ENCODE measurements around the gene TP53RK. TPM values are rescaled to one million over a fixed set of nuclear protein-coding genes. Genes with fewer than 3 reads are reported as not detected.

The TP53RK gene
- total RNA-seq (22.9 TPM), polyA plus RNA-seq (13.1 TPM)
- long read RNA-seq, donor 1, partial matches to known transcripts: 0 of 2 reads
- long read RNA-seq, donor 1, other reads (novel, unspliced or antisense): 0 of 2 reads
- long read RNA-seq, donor 2, transcript TP53RK-202 (2 exons, 3,515 nt): major isoform, 15 of 16 reads
- long read RNA-seq, donor 2, partial matches to known transcripts: 0 of 16 reads
- long read RNA-seq, donor 2, other reads (novel, unspliced or antisense): 0 of 16 reads
- long read RNA-seq, donor 3, transcript TP53RK-202 (2 exons, 3,515 nt): major isoform, 21 of 23 reads
- long read RNA-seq, donor 3, partial matches to known transcripts: 0 of 23 reads
- long read RNA-seq, donor 3, other reads (novel, unspliced or antisense): 0 of 23 reads
- long read RNA-seq, donor 4, transcript TP53RK-202 (2 exons, 3,515 nt): major isoform, 10 of 10 reads
- long read RNA-seq, donor 4, partial matches to known transcripts: 0 of 10 reads
- long read RNA-seq, donor 4, other reads (novel, unspliced or antisense): 0 of 10 reads
- long read RNA-seq, donor 5, transcript TP53RK-202 (2 exons, 3,515 nt): major isoform, 24 of 24 reads
- long read RNA-seq, donor 5, partial matches to known transcripts: 0 of 24 reads
- long read RNA-seq, donor 5, other reads (novel, unspliced or antisense): 0 of 24 reads
- long read RNA-seq, donor 6, transcript TP53RK-202 (2 exons, 3,515 nt): major isoform, 15 of 16 reads
- long read RNA-seq, donor 6, partial matches to known transcripts: 0 of 16 reads
- long read RNA-seq, donor 6, other reads (novel, unspliced or antisense): 0 of 16 reads
- long read RNA-seq, donor 7, transcript TP53RK-202 (2 exons, 3,515 nt): major isoform, 17 of 18 reads
- long read RNA-seq, donor 7, partial matches to known transcripts: 0 of 18 reads
- long read RNA-seq, donor 7, other reads (novel, unspliced or antisense): 0 of 18 reads
- long read RNA-seq, donor 8, partial matches to known transcripts: 0 of 5 reads
- long read RNA-seq, donor 8, other reads (novel, unspliced or antisense): 0 of 5 reads
- long read RNA-seq, donor 9, transcript TP53RK-202 (2 exons, 3,515 nt): major isoform, 14 of 14 reads
- long read RNA-seq, donor 9, partial matches to known transcripts: 0 of 14 reads
- long read RNA-seq, donor 9, other reads (novel, unspliced or antisense): 0 of 14 reads
- long read RNA-seq, donor 10, transcript TP53RK-202 (2 exons, 3,515 nt): major isoform, 17 of 18 reads
- long read RNA-seq, donor 10, partial matches to known transcripts: 0 of 18 reads
- long read RNA-seq, donor 10, other reads (novel, unspliced or antisense): 0 of 18 reads

DNA sequence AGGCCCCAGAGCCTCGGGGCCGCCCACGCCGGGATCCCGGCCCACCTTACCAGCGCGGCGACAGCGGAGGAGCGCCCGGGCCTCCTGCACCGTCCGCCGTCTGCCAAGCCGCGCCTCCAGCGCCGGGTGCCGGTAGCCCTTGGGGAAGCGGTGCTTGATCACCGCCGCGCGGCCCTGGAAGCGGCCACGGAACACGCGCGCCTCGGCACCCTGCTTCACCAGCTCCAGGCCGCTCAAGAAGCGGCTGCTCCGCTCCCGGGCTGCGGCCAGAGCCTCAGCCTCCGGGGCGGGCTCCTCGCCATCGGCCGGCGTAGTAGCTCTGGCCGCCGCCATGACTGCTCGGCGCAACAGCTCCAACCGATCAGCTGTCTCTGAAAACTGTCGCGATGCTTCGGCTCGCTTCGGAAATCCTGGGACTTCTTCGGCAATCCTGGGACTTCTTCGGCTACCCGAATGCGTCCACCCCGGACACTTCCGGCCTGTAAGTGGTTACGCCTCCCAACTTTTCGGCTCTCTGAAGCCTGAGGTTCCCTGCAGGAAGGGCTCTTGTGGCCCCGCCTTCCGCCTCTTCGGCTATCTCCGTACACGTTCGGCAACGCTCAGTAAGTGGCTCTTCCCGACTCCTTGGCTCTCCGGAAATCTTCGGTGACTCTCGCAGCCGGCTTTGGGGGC lies at the start of gene TP53RK:
Gene TP53RK (minus strand): TSS at position 363 of the 672 bp plus-strand sequence. CDS start 30 bp downstream, at position 333.
- Histone ChIP-seq H3K9me3 (ENCODE audit: control insufficient read depth in 2 of 2, insufficient read depth in 1 of 2, low read length in 1 of 2) (no peaks in the 10 kb centered on the region), H3K27ac (ENCODE audit: low read depth in 1 of 2, low read length in 1 of 2) (peak within 1 kb of the TSS; percentile 73 to 81), H3K4me1 (ENCODE audit: control insufficient read depth in 2 of 2, insufficient read depth in 2 of 2, low read length in 2 of 2) (peaks cover 18 to 29% of the 10 kb centered on the region in 2 donors), H3K4me3 (ENCODE audit: low read length in 2 of 2) (peak within 1 kb of the TSS; percentile 68 to 83), H3K27me3 (ENCODE audit: control insufficient read depth in 2 of 2, insufficient read depth in 1 of 2, low read length in 1 of 2) (no peaks in the 10 kb centered on the region), H3K36me3 (ENCODE audit: control insufficient read depth in 2 of 2, insufficient read depth in 2 of 2, low read length in 1 of 2) (peaks cover 0 to 22% of the 10 kb centered on the region in 2 donors)
- under 1% methylated on average over 71 of the region's 71 CpGs for WGBS
- DNase-seq (ENCODE audit: low read depth in 6 of 9, low spot score in 9 of 9): peak; percentile 97 to 100 (median 98)

DNA sequence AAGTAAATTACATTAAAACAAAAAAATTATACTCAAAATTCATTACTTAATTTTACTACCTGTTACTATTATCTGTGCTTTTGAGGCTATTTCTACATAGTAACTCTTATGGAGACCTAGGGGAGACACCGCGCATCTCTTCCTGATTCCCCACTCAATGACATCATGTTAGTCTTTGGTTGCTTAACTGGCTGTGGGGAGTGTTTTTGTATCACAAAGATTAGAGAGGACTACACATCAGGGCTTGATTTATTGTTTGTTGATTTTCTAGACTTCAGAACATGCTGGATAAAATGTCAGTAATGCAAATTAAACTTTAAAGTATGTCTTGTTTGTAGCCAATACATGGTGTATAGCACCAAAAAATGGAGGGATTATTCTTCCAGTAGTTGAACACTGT lies 46.2 kb upstream of the TP53RK start:
- Histone ChIP-seq H3K36me3 (ENCODE audit: control insufficient read depth in 2 of 2, insufficient read depth in 2 of 2, low read length in 1 of 2) (no peaks in the 10 kb centered on the region), H3K27me3 (ENCODE audit: control insufficient read depth in 2 of 2, insufficient read depth in 1 of 2, low read length in 1 of 2) (no peaks in the 10 kb centered on the region), H3K4me1 (ENCODE audit: control insufficient read depth in 2 of 2, insufficient read depth in 2 of 2, low read length in 2 of 2) (no peaks in the 10 kb centered on the region), H3K9me3 (ENCODE audit: control insufficient read depth in 2 of 2, insufficient read depth in 1 of 2, low read length in 1 of 2) (no peaks in the 10 kb centered on the region), H3K4me3 (ENCODE audit: low read length in 2 of 2) (no peak overlapping the region), H3K27ac (ENCODE audit: low read depth in 1 of 2, low read length in 1 of 2) (no peak overlapping the region)
- WGBS: 100% methylated on average over 2 of the region's 2 CpGs
- no peak for DNase-seq (ENCODE audit: low read depth in 6 of 9, low spot score in 9 of 9)

DNA sequence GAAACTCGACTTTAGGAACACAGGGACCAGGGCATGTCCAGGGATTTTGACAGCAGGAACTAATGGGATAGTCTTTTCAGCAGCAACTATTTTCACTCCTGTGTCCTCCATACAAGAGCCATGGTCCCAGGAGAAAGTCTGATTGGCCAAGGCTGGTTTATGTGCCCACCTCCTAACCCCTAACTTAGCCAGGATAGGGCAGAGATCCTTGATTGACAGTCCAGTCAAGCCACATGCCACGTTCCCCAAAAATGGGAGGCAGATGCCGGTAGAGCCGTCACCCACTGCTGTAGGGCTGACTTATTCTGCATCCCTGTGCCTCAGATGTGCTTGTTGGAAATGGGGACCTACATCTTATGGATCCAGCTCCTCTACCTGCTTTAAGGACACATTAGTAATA lies 42.5 kb upstream of the TP53RK start:
- Histone ChIP-seq H3K4me1 (ENCODE audit: control insufficient read depth in 2 of 2, insufficient read depth in 2 of 2, low read length in 2 of 2) (no peaks in the 10 kb centered on the region), H3K36me3 (ENCODE audit: control insufficient read depth in 2 of 2, insufficient read depth in 2 of 2, low read length in 1 of 2) (no peaks in the 10 kb centered on the region), H3K9me3 (ENCODE audit: control insufficient read depth in 2 of 2, insufficient read depth in 1 of 2, low read length in 1 of 2) (no peaks in the 10 kb centered on the region), H3K27me3 (ENCODE audit: control insufficient read depth in 2 of 2, insufficient read depth in 1 of 2, low read length in 1 of 2) (no peaks in the 10 kb centered on the region), H3K4me3 (ENCODE audit: low read length in 2 of 2) (no peak overlapping the region), H3K27ac (ENCODE audit: low read depth in 1 of 2, low read length in 1 of 2) (no peak overlapping the region)
- no peak for DNase-seq (ENCODE audit: low read depth in 6 of 9, low spot score in 9 of 9)
- WGBS: 92% methylated on average over 4 of the region's 4 CpGs

GRCh38 chr20:46725186-46726165 lies 36.2 kb upstream of the TP53RK start:
- Histone ChIP-seq H3K4me1 (ENCODE audit: control insufficient read depth in 2 of 2, insufficient read depth in 2 of 2, low read length in 2 of 2) (no peaks in the 10 kb centered on the region), H3K27me3 (ENCODE audit: control insufficient read depth in 2 of 2, insufficient read depth in 1 of 2, low read length in 1 of 2) (no peaks in the 10 kb centered on the region), H3K27ac (ENCODE audit: low read depth in 1 of 2, low read length in 1 of 2) (no peak overlapping the region), H3K9me3 (ENCODE audit: control insufficient read depth in 2 of 2, insufficient read depth in 1 of 2, low read length in 1 of 2) (no peaks in the 10 kb centered on the region), H3K36me3 (ENCODE audit: control insufficient read depth in 2 of 2, insufficient read depth in 2 of 2, low read length in 1 of 2) (no peaks in the 10 kb centered on the region), H3K4me3 (ENCODE audit: low read length in 2 of 2) (no peak overlapping the region)
- DNase-seq (ENCODE audit: low read depth in 6 of 9, low spot score in 9 of 9): no peak
- 97% methylated on average over 27 of the region's 27 CpGs for WGBS

GRCh38 chr20:46724343-46724959 lies 35.2 kb upstream of the TP53RK start:
- no peak for DNase-seq (ENCODE audit: low read depth in 6 of 9, low spot score in 9 of 9)
- WGBS: 57% methylated on average over 1 of the region's 1 CpG

GRCh38 chr20:46723039-46723438 lies 33.8 kb upstream of the TP53RK start:
- Histone ChIP-seq H3K4me1 (ENCODE audit: control insufficient read depth in 2 of 2, insufficient read depth in 2 of 2, low read length in 2 of 2) (no peaks in the 10 kb centered on the region), H3K27me3 (ENCODE audit: control insufficient read depth in 2 of 2, insufficient read depth in 1 of 2, low read length in 1 of 2) (no peaks in the 10 kb centered on the region), H3K36me3 (ENCODE audit: control insufficient read depth in 2 of 2, insufficient read depth in 2 of 2, low read length in 1 of 2) (no peaks in the 10 kb centered on the region), H3K9me3 (ENCODE audit: control insufficient read depth in 2 of 2, insufficient read depth in 1 of 2, low read length in 1 of 2) (no peaks in the 10 kb centered on the region), H3K4me3 (ENCODE audit: low read length in 2 of 2) (no peak overlapping the region), H3K27ac (ENCODE audit: low read depth in 1 of 2, low read length in 1 of 2) (no peak overlapping the region)
- 94% methylated on average over 1 of the region's 1 CpG for WGBS
- no peak for DNase-seq (ENCODE audit: low read depth in 6 of 9, low spot score in 9 of 9)

More at GRCh38 chr20:46724343-46724959, 35.2 kb upstream of the TP53RK start:
- Histone ChIP-seq H3K4me3 (ENCODE audit: low read length in 2 of 2) (no peak overlapping the region), H3K27me3 (ENCODE audit: control insufficient read depth in 2 of 2, insufficient read depth in 1 of 2, low read length in 1 of 2) (no peaks in the 10 kb centered on the region), H3K27ac (ENCODE audit: low read depth in 1 of 2, low read length in 1 of 2) (no peak overlapping the region), H3K9me3 (ENCODE audit: control insufficient read depth in 2 of 2, insufficient read depth in 1 of 2, low read length in 1 of 2) (no peaks in the 10 kb centered on the region), H3K4me1 (ENCODE audit: control insufficient read depth in 2 of 2, insufficient read depth in 2 of 2, low read length in 2 of 2) (no peaks in the 10 kb centered on the region), H3K36me3 (ENCODE audit: control insufficient read depth in 2 of 2, insufficient read depth in 2 of 2, low read length in 1 of 2) (no peaks in the 10 kb centered on the region)

- no peak for DNase-seq (ENCODE audit: low read depth in 6 of 9, low spot score in 9 of 9)
- Histone ChIP-seq H3K4me3 (ENCODE audit: low read length in 2 of 2) (no peak overlapping the region), H3K4me1 (ENCODE audit: control insufficient read depth in 2 of 2, insufficient read depth in 2 of 2, low read length in 2 of 2) (no peaks in the 10 kb centered on the region), H3K36me3 (ENCODE audit: control insufficient read depth in 2 of 2, insufficient read depth in 2 of 2, low read length in 1 of 2) (no peaks in the 10 kb centered on the region), H3K27ac (ENCODE audit: low read depth in 1 of 2, low read length in 1 of 2) (no peak overlapping the region), H3K27me3 (ENCODE audit: control insufficient read depth in 2 of 2, insufficient read depth in 1 of 2, low read length in 1 of 2) (no peaks in the 10 kb centered on the region), H3K9me3 (ENCODE audit: control insufficient read depth in 2 of 2, insufficient read depth in 1 of 2, low read length in 1 of 2) (no peaks in the 10 kb centered on the region)
- WGBS: 95% methylated on average over 2 of the region's 2 CpGs
These were observed 33.2 kb upstream of the TP53RK start for GRCh38 chr20:46722450-46722849.

All from thymus (tissue), 14 donors.